OCI-LY7 (cell line): ENCODE measurements around the gene STYX. TPM values are rescaled to one million over a fixed set of nuclear protein-coding genes. Genes with fewer than 3 reads are reported as not detected.

Experiments used
- small RNA-seq: library from RNA; depleted of rRNA; stranded (forward); fragments of <200 nt; gene quantifications from one replicate; pipeline ENCODE3, GENCODE V24; 2014
- total RNA-seq, 2 experiments: library from RNA; depleted of rRNA in 1 of 2; stranded (reverse); fragments of >200 nt in 1 of 2; shearing (Covaris generic) in 1 of 2; gene quantifications; 2 replicates each; pipeline ENCODE4 v1.2.3, GENCODE V29; 2014 to 2022

Gene STYX
- total RNA-seq, 2 experiments from 2014 or later = 7.6 to 12.5 TPM

Small RNA genes lying within 50 kb of the gene (small RNA-seq; reads per million reads assigned to genes)
- gene AL139317.2 = not detected

Other genes starting within 250 kb of the STYX start
- 13.8 and 21.6 TPM in 2 replicates for gene TXNDC16, start 177.7 kb upstream of the STYX start, total RNA-seq (2014; rRNA removed; shearing (Covaris generic))
- 26.5 and 27.5 TPM in 2 replicates for gene TXNDC16, start 177.7 kb upstream of the STYX start, total RNA-seq (2022)
- gene GPR137C, start 177.3 kb upstream of the STYX start, total RNA-seq (2014; rRNA removed; shearing (Covaris generic)) = 1.1 TPM in 2 replicates
- gene GPR137C, start 177.3 kb upstream of the STYX start, total RNA-seq (2022) = 3.2 and 3.9 TPM in 2 replicates
- gene ERO1A, start 34.6 kb upstream of the STYX start, total RNA-seq (2014; rRNA removed; shearing (Covaris generic)) = 35.2 and 43.7 TPM in 2 replicates
- gene ERO1A, start 34.6 kb upstream of the STYX start, total RNA-seq (2022) = 63.6 and 71.5 TPM in 2 replicates
- gene PSMC6, start 23.0 kb upstream of the STYX start, total RNA-seq (2014; rRNA removed; shearing (Covaris generic)) = 82.8 and 85.4 TPM in 2 replicates
- gene PSMC6, start 23.0 kb upstream of the STYX start, total RNA-seq (2022) = 86.3 and 98.3 TPM in 2 replicates
- gene GNPNAT1, start 61.4 kb downstream of the STYX start, total RNA-seq (2014; rRNA removed; shearing (Covaris generic)) = 13.3 and 15.5 TPM in 2 replicates
- gene GNPNAT1, start 61.4 kb downstream of the STYX start, total RNA-seq (2022) = 29.1 and 29.3 TPM in 2 replicates
- not detected in 2 replicates for gene FERMT2, start 220.9 kb downstream of the STYX start, total RNA-seq (2014; rRNA removed; shearing (Covaris generic))
- not detected in 2 replicates for gene FERMT2, start 220.9 kb downstream of the STYX start, total RNA-seq (2022)